ENCODE data around the gene OXCT2.

GRCh38 chr1:39727221-39727931 lies 43.8 kb downstream of the OXCT2 start:
- TF ChIP-seq POLR2A (IDR thresholded peaks at IDR 0.05; ENCODE audit: low read length): no peak
- TF ChIP-seq GATA1 (IDR thresholded peaks at IDR 0.05; ENCODE audit: low read depth, low read length): no peak

Measured in erythroblast (primary cell).